HG02642 (cell line): ENCODE results near the gene CDCA4.

Experiments
- ATAC-seq: cut with Tn5 transposase; IDR thresholded peaks from one replicate; pipeline ENCODE4 v1.9.1; 2021; ENCODE audit warnings: mild to moderate bottlenecking; ENCODE audit not compliant: unreplicated experiment, poor library complexity

CDCA4 gene

GRCh38 chr14:105059035-105059924 is 38.4 kb upstream of the CDCA4 start:
- no peak for ATAC-seq

- ATAC-seq = no peak
Measured at GRCh38 chr14:105058521-105059034, 37.7 kb upstream of the CDCA4 start.

GRCh38 chr14:105056303-105056831 is 35.5 kb upstream of the CDCA4 start:
- ATAC-seq = no peak

GRCh38 chr14:105055736-105056302 is 34.9 kb upstream of the CDCA4 start:
- ATAC-seq = no peak

GRCh38 chr14:105055334-105055733 is 34.5 kb upstream of the CDCA4 start:
- ATAC-seq = no peak

- no peak for ATAC-seq
Measured at GRCh38 chr14:105053996-105054395, 33.1 kb upstream of the CDCA4 start.

- ATAC-seq = no peak
Measured at GRCh38 chr14:105053421-105053820, 32.5 kb upstream of the CDCA4 start.

- no peak for ATAC-seq
Measured at GRCh38 chr14:105052110-105052458, 31.2 kb upstream of the CDCA4 start.

- ATAC-seq = no peak
Measured at GRCh38 chr14:105051182-105052109, 30.6 kb upstream of the CDCA4 start.

GRCh38 chr14:105050551-105050897 is 29.6 kb upstream of the CDCA4 start:
- no peak for ATAC-seq

- ATAC-seq = no peak
Measured at GRCh38 chr14:105049753-105050550, 29.1 kb upstream of the CDCA4 start.

GRCh38 chr14:105047283-105048016 is 26.6 kb upstream of the CDCA4 start:
- ATAC-seq = no peak

- ATAC-seq = no peak
Measured at GRCh38 chr14:105046891-105047282, 26.0 kb upstream of the CDCA4 start.

GRCh38 chr14:105045710-105046326 is 24.9 kb upstream of the CDCA4 start:
- peak; percentile 63 for ATAC-seq

GRCh38 chr14:105043641-105044040 is 22.8 kb upstream of the CDCA4 start:
- ATAC-seq = no peak

GRCh38 chr14:105042813-105043212 is 21.9 kb upstream of the CDCA4 start:
- no peak for ATAC-seq

GRCh38 chr14:105041841-105042765 is 21.2 kb upstream of the CDCA4 start:
- ATAC-seq = no peak
